SK-N-MC (cell line): ENCODE results near the gene ROPN1B.
"Not testable (repeated sequence)": the region's sequence is repeated elsewhere in the genome, so short reads cannot be mapped to it uniquely, and the experiment has no call there.

Source experiments
- EZH2 ChIP-seq: fragments of 200-600 bp; sonication (generic); IDR thresholded peaks from one replicate; pipeline ENCODE4 v1.6.1; 2017; ENCODE audit warnings: antibody characterized with exemption
- POLR2AphosphoS5 ChIP-seq: IDR thresholded peaks from 2 replicates; pipeline ENCODE4 v1.6.1; 2012; ENCODE audit warnings: mild to moderate bottlenecking, low read depth, low read length, borderline replicate concordance

- not testable (repeated sequence) for TF ChIP-seq EZH2, POLR2AphosphoS5
Measured at GRCh38 chr3:125921712-125922111, 47.3 kb upstream of the ROPN1B start.
